AG04450 (cell line): ENCODE measurements around the gene SLC17A2. TPM values are rescaled to one million over a fixed set of nuclear protein-coding genes. Genes with fewer than 3 reads are reported as not detected.

Source experiments
- CTCF ChIA-PET: fragments of 300-600, 350-600 bp; formaldehyde crosslinking; extraction: SDS; loops from one replicate; lab custom pipeline; 2022; ENCODE audit warnings: antibody characterized with exemption, inconsistent platforms; lab: Charles Lee
- POLR2A ChIA-PET: fragments of 350-600 bp; formaldehyde crosslinking; extraction: SDS; loops from one replicate; lab custom pipeline; 2021; ENCODE audit warnings: antibody characterized with exemption, inconsistent platforms; lab: Yijun Ruan, JAX
- DNase-seq: peaks from one replicate; pipeline ENCODE4 v3.0.0-alpha.2; 2011; ENCODE audit warnings: low read depth, low spot score
- H3K27ac ChIP-seq: one replicate; pipeline ENCODE4 v1.5.1; 2012; ENCODE audit warnings: low read depth, low read length, control low read depth
- H3K27me3 ChIP-seq: one replicate; pipeline ENCODE4 v1.6.0; 2012; ENCODE audit warnings: low read length; ENCODE audit not compliant: control insufficient read depth, insufficient read depth
- H3K4me3 ChIP-seq: 2 replicates; pipeline ENCODE4 v1.5.1; 2011; ENCODE audit warnings: mild to moderate bottlenecking, low read depth, low read length, control low read depth
- H3K9me3 ChIP-seq: 2 replicates; pipeline ENCODE4 v1.5.1; 2012; ENCODE audit warnings: low read length; ENCODE audit not compliant: control insufficient read depth, insufficient read depth
- polyA plus RNA-seq: library from polyadenylated mRNA; depleted of rRNA; stranded (reverse); fragments of >200 nt; gene quantifications from 2 replicates; pipeline ENCODE4 v1.2.3, GENCODE V29; 2011
- TF ChIP-seq, protein P1 (sequence below): IDR thresholded peaks from 2 replicates; pipeline ENCODE4 v1.5.1; 2011; ENCODE audit warnings: low read depth, low read length, control low read depth, inconsistent platforms

Gene SLC17A2
- polyA plus RNA-seq, 1 experiment = not detected

DNA sequence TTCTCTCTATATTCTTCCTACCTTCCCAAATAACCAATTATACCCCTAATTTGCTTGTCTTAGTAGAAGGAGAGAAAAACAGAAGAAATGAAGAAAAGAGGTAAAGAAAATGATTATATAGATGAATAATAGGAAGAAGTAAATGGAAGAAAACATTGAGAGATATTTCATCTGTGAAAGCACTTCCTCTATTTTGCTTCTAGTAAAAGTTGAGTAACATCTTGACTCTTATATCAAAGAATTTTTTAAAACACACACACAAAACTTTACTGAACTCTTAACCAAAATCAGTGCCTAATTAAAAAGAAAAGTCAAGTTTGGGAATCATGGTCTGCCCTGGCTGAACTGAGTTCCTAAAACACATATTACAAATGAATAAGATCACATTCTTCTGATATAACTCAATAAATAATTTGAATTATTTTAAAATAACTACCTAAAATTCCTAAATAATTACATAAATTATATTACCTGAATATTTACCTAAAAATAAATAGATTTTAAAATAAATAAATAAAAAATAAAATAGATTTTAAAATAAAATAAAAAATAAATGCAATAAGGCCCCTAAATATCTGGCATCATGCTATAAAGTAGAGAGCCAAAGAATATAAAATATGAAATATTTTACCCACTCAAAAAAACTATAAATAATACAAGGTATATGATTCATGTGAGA, 8.8 kb downstream of the SLC17A2 start:
- H3K4me3 ChIP-seq = no peak overlapping the region
- TF ChIP-seq, protein P1, sequence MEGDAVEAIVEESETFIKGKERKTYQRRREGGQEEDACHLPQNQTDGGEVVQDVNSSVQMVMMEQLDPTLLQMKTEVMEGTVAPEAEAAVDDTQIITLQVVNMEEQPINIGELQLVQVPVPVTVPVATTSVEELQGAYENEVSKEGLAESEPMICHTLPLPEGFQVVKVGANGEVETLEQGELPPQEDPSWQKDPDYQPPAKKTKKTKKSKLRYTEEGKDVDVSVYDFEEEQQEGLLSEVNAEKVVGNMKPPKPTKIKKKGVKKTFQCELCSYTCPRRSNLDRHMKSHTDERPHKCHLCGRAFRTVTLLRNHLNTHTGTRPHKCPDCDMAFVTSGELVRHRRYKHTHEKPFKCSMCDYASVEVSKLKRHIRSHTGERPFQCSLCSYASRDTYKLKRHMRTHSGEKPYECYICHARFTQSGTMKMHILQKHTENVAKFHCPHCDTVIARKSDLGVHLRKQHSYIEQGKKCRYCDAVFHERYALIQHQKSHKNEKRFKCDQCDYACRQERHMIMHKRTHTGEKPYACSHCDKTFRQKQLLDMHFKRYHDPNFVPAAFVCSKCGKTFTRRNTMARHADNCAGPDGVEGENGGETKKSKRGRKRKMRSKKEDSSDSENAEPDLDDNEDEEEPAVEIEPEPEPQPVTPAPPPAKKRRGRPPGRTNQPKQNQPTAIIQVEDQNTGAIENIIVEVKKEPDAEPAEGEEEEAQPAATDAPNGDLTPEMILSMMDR = no peak
- H3K9me3 ChIP-seq = no peaks in the 10 kb centered on the region; the same call in 1 of the 2 replicates
- no peak for DNase-seq
- ChIA-PET CTCF (no interaction called here), POLR2A (no interaction called here)
- no peaks in the 10 kb centered on the region for H3K27me3 ChIP-seq
- H3K27ac ChIP-seq = no peak overlapping the region

DNA sequence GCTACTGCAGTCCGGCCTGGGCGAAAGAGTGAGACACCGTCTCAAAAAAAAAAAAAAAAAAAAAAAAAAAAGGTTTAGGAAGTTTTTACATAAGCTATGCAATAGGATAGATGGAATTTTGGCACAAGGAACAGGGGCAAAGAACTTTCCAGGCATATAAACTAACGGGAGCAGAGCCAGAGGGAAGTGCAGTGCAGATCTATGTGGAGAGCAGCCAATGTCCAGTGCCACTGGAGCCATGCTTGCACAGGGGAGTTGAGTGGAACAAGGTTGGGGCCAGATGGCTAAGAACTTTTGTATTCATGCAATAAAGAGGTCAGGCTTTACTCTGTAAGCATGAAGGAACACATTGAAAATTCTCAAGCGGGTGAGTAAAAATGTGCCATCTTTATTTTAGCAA, 10.8 kb downstream of the SLC17A2 start:
- POLR2A ChIA-PET = no interaction called here
- CTCF ChIA-PET = no interaction called here

DNA sequence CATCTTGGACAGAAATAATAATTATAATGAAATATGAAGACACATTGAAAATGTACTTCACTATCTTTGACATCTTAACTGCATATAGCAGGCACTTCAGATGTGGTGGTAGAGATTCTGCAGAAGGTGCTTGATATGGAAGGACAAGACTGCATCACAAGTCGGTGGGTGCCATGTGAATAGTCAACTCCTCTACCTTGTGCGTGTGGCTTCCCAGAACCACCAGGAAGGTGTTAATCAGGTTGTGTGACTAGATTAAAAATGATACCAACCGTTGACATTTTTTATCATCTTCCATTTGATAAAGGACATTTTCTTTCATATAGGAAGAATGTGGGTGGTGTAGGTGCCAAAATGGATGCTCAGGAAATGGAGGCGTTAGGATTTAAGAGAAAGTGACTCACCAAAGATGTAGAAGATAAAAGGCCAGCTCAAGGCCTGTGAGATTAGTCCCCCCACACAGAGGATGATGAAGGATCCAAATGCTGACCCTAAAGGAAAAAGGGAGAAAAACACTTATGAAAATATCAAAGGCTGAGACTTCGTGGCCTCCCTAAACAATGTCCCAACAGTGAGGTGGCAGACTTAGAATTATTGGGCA, 12.3 kb downstream of the SLC17A2 start:
- H3K4me3 ChIP-seq = no peak overlapping the region
- no peak for DNase-seq
- ChIA-PET POLR2A (no interaction called here), CTCF (no interaction called here)
- no peaks in the 10 kb centered on the region for H3K27me3 ChIP-seq
- no peaks in the 10 kb centered on the region; the same call in 1 of the 2 replicates for H3K9me3 ChIP-seq
- TF ChIP-seq, protein P1 = no peak
- no peak overlapping the region for H3K27ac ChIP-seq

More for the DNA sequence above, 10.8 kb downstream of the SLC17A2 start:
- Histone ChIP-seq H3K4me3 (no peak overlapping the region), H3K9me3 (no peaks in the 10 kb centered on the region; the same call in 1 of the 2 replicates), H3K27me3 (no peaks in the 10 kb centered on the region), H3K27ac (no peak overlapping the region)
- DNase-seq = no peak
- TF ChIP-seq, protein P1 = no peak

DNA sequence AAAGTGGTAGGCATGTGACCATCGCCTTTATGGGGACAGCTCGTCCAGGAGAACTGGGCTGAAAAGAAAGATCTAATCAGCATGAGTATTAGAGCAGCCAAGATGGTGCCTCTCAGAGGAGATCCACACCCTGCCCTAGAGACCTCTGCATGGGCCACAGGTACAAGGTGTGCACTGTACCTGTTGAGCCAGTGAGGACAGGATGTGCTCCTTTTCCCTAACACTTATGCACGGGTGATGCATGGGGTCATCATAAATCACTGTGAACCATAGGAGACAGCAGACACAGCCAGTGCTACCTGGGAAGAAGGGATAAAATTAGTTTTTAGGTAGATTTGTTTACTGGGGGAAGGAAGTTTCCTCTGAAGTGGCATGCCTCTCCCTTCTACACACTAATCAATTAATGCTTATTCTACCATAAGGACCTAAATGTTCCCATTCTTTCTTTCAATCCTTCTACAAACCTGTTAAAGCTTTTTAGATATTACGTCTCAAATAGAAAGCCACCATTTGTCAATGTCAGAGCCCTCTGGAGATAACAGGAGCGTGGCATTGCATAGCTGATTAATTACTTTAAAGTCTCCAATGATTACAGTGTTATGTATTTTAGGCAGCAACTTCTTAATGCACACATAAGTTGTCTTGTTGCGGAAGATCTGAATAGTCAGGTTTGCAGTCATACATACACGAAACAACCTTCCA, 13.6 kb downstream of the SLC17A2 start:
- no peak overlapping the region for H3K27ac ChIP-seq
- TF ChIP-seq, protein P1 = no peak
- ChIA-PET POLR2A (no interaction called here), CTCF (interaction anchor here (0.6 kb wide), 1 partner anchor 194 kb away, joined by 5 read pairs; no protein-coding TSS in a partner anchor)
- no peaks in the 10 kb centered on the region; the same call in 1 of the 2 replicates for H3K9me3 ChIP-seq
- H3K27me3 ChIP-seq = no peaks in the 10 kb centered on the region
- no peak for DNase-seq
- H3K4me3 ChIP-seq = no peak overlapping the region
